ENCODE measurements around the gene KDM7A. TPM values are rescaled to one million over a fixed set of nuclear protein-coding genes. Genes with fewer than 3 reads are reported as not detected.
A peak's percentile ranks its signal among the peaks of the same experiment; 100 is the strongest.

Gene KDM7A
- total RNA-seq, 4 donors from 2014 or later: 11.1 to 29.8 (median 20.7) TPM

DNA sequence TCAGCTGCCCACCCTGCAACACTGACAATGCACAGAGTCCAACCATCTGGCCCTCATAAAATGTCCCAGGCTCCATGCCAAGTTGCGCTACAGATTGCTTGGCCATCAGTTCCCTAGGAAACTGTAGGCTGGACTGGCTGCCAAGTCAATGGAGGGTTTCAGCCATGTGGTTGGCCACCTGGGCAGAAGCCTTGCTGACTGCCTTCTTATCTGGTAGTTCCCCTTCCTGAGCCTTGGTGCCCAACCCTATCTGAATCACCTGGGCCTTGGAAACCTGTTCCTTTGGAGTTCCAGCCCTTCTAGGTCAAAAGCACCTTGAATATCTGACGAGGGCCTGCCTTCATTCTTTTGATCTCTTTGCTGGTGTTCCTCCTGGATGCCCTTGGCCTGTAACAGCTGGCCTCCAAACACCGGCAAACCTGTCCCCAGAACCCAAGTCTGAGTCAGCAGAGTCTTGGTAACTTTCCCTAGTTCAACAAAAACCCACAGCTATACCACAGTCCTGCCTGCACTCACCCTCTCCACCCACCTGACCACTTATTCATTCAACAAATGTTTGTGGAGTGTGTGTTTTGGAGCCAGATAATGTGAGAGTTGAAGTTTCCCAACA lies 37.4 kb upstream of the KDM7A start:
- intact Hi-C loops (cut with DNase I): no loop called here
- DNase-seq: peak; percentile 72 to 81
- 22 to 35% methylated on average over 3 of the region's 3 CpGs for WGBS, 2 donors

DNA sequence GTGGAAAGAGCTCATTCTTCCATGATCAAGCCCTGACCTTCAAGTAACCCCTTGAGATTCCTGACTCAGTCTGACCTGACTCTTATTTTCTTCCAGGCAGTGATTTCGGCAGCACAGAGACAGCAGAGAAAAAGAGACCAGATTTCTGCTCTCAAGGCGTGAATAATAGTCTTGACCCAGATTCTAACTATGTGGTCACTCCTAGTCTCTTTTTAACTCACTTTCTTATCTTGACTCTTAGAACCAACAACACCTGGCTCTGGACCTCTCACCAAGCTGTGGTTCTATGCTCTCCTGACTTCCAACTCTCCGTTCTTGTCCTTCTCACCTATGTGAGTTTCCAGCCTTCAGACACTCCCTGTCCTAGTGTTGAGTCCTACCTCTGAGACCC lies 36.9 kb upstream of the KDM7A start:
- Histone ChIP-seq H3K27me3 (no peaks in the 10 kb centered on the region), H3K4me1 (peaks cover 16 to 20% of the 10 kb centered on the region in 2 donors), H3K36me3 (no peaks in the 10 kb centered on the region), H3K9me3 (no peaks in the 10 kb centered on the region), H3K27ac (peak overlapping the region in 2 of 3 donors; percentile 50 to 55), H3K4me3 (replicated peaks in 1 of 3) (no peak overlapping the region)
- intact Hi-C loops (cut with DNase I): no loop called here
- 67 to 77% methylated on average over 3 of the region's 3 CpGs for WGBS, 2 donors
- TF ChIP-seq POLR2A (IDR thresholded peaks at IDR 0.05) (no peak), CTCF (IDR thresholded peaks at IDR 0.05) (no peak)
- DNase-seq: no peak

More for the DNA sequence above, 37.4 kb upstream of the KDM7A start:
- Histone ChIP-seq H3K4me1 (peaks cover 16 to 20% of the 10 kb centered on the region in 2 donors), H3K9me3 (no peaks in the 10 kb centered on the region), H3K27me3 (no peaks in the 10 kb centered on the region), H3K27ac (peak overlapping the region; percentile 20 to 55 (median 50)), H3K4me3 (replicated peaks in 1 of 3) (no peak overlapping the region), H3K36me3 (no peaks in the 10 kb centered on the region)
- TF ChIP-seq POLR2A (IDR thresholded peaks at IDR 0.05) (no peak), CTCF (IDR thresholded peaks at IDR 0.05) (no peak)

DNA sequence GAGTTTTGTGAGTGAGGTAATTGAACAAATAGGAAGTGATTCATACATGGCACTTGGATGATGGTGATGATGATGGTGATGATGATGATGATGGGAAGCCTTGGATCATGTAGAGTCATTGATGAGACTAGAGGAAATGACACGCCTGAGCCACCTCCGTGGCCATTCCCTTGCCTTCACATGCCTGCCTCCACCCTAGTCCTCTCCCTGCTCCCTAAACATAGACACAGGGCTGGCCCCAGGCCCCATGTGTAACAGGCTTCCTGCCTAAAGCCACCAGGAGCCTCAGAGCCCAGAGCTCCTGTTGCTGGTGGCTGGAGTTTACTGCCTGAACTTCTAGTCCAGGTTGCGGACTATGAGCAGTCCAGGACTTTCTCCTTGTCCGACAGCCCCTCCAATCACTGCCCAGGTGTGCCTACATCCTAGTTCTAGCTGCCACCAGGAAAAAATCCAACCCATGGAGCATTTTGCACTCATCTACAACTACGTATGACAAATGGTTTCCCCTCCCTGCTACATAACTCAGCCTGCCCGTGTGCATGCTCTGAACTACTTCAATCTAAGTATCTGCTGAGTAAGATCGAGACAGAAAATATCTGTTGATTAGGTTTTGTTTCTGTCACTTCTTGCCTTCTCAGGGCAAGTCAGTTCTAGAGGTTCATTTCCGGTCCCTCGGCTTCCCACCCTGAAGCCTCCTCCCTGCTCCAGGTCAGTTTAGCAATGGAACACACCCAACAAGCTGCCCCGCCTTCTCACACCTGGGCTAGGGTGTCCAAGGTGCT lies 35.5 kb upstream of the KDM7A start:
- WGBS, 2 donors: 86 to 91% methylated on average over 10 of the region's 10 CpGs

DNA sequence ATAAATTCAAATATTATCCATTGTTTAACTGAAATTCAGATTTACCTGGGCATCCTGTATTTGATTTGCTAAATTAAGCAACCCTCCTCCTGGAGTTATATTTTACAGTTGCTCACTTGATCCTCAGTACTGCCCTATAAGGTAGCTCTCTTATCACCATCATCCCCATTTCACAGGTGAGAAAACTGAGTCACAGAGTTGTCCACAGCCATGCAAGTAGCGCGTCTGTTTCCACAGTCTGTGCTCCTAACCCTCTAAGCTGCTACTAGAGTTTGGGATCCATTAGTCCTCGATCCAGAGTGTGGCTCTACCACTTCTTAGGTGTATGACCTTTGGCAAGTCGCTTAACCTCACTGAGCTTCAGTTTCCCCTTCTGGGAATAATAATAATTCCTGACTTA lies 34.9 kb upstream of the KDM7A start:
- Histone ChIP-seq H3K27me3 (no peaks in the 10 kb centered on the region), H3K27ac (no peak overlapping the region), H3K36me3 (no peaks in the 10 kb centered on the region), H3K9me3 (no peaks in the 10 kb centered on the region), H3K4me3 (replicated peaks in 1 of 3) (no peak overlapping the region), H3K4me1 (peaks cover 16 to 20% of the 10 kb centered on the region in 2 donors)
- intact Hi-C loops (cut with DNase I): no loop called here
- DNase-seq: no peak
- no peak for TF ChIP-seq POLR2A (IDR thresholded peaks at IDR 0.05)
- 94 to 95% methylated on average over 4 of the region's 4 CpGs for WGBS, 2 donors

More for the DNA sequence above, 35.5 kb upstream of the KDM7A start:
- Histone ChIP-seq H3K36me3 (no peaks in the 10 kb centered on the region), H3K27ac (no peak overlapping the region), H3K4me1 (peaks cover 16 to 20% of the 10 kb centered on the region in 2 donors), H3K27me3 (no peaks in the 10 kb centered on the region), H3K4me3 (replicated peaks in 1 of 3) (no peak overlapping the region), H3K9me3 (no peaks in the 10 kb centered on the region)
- intact Hi-C loops (cut with DNase I): no loop called here
- TF ChIP-seq CTCF (IDR thresholded peaks at IDR 0.05) (no peak), POLR2A (IDR thresholded peaks at IDR 0.05) (no peak)
- DNase-seq: no peak

DNA sequence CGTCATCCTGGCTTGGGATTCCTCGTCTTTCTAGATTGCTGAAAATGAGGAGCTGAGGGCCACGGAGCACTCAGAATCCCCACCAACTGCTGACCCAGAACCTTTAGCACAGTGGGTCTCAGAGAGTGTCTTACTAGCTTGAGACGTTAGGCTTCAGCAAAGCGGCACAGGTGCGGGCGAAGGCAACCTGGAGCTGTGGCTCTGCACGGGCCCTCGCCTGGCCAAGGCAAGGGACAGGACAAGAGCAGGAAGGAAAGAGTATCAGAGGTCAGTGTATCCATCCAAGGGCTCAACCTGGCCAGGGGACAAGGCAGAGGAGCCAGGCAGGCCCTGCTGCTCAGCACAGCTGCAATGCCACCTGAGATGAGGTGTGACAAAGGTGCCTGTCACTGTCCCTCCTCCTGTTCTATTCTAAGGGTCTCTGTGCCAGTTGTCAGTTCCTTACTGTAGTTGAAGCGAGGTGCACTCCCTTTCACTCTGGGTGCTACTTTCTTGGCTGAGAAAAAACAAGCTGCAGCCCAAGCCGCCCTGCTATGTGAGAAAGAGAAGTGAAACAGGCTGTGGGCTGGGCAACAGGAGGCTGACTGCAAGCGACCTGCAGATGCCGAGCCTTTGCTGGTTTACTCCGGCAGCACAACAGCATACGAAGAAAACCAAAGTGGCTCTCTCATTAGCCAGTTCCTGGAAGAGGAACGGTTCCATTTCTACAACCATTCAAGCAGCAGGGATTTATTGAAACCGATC lies 33.3 kb upstream of the KDM7A start:
- Histone ChIP-seq H3K36me3 (no peaks in the 10 kb centered on the region), H3K4me3 (replicated peaks in 1 of 3) (no peak overlapping the region), H3K27me3 (no peaks in the 10 kb centered on the region), H3K27ac (no peak overlapping the region), H3K9me3 (no peaks in the 10 kb centered on the region), H3K4me1 (peaks cover 17 to 21% of the 10 kb centered on the region in 2 donors)
- 80 to 85% methylated on average over 17 of the region's 17 CpGs for WGBS, 2 donors
- intact Hi-C loops (cut with DNase I): no loop called here
- TF ChIP-seq CTCF (IDR thresholded peaks at IDR 0.05): no peak
- no peak for TF ChIP-seq POLR2A (IDR thresholded peaks at IDR 0.05)
- DNase-seq: no peak
